Left ventricle myocardium superior (tissue), 1 donor: ENCODE measurements around the gene MED27. TPM values are rescaled to one million over a fixed set of nuclear protein-coding genes. Genes with fewer than 3 reads are reported as not detected.

Experiments
- ATAC-seq: fragments of 200-7000 bp; cut with Tn5 transposase; one replicate; pipeline ENCODE4 v1.9.1; 2020; ENCODE audit warnings: mild to moderate bottlenecking, moderate library complexity
- DNase-seq: peaks from one replicate; pipeline ENCODE4 v3.0.0-alpha.2; 2020
- intact Hi-C: fragments of 100-400 bp; cut with micrococcal nuclease; formaldehyde crosslinking; loops from one replicate; pipeline ENCODE4 v1.11.0; 2022
- total RNA-seq: library from RNA; stranded (reverse); fragmentation: NEBNext Ultra II Directional; extraction: Animal tissue kit (Norgen Biotek cat#: 25700); gene quantifications from one replicate; pipeline ENCODE4 v1.2.1, GENCODE V29; 2021
- donor health status: DM: no; HTN: yes; CAD: no; lungs with severe emphysema.

Gene MED27
- total RNA-seq, 1 donor from 2014 or later = 13.5 TPM

GRCh38 chr9:132049323-132049882 is 30.3 kb downstream of the MED27 start:
- DNase-seq (no peak), ATAC-seq (peak; percentile 61)
- intact Hi-C loops = no loop called here

GRCh38 chr9:132048201-132048600 is 31.5 kb downstream of the MED27 start:
- intact Hi-C loops = no loop called here
- DNase-seq (no peak), ATAC-seq (no peak)

- DNase-seq (no peak), ATAC-seq (no peak)
- intact Hi-C loops = no loop called here
These were observed 33.2 kb downstream of the MED27 start for GRCh38 chr9:132046456-132046855.

GRCh38 chr9:132044176-132044875 is 35.3 kb downstream of the MED27 start:
- intact Hi-C loops = no loop called here
- no peak for ATAC-seq
- no peak for DNase-seq

GRCh38 chr9:132043708-132044107 is 36.0 kb downstream of the MED27 start:
- DNase-seq (no peak), ATAC-seq (no peak)
- intact Hi-C loops = no loop called here

GRCh38 chr9:132042324-132042723 is 37.3 kb downstream of the MED27 start:
- DNase-seq (no peak), ATAC-seq (no peak)
- intact Hi-C loops = no loop called here

- no peak for ATAC-seq
- no peak for DNase-seq
- intact Hi-C loops = no loop called here
These were observed 37.9 kb downstream of the MED27 start for GRCh38 chr9:132041798-132042197.

GRCh38 chr9:132040808-132041207 is 38.9 kb downstream of the MED27 start:
- intact Hi-C loops = no loop called here
- DNase-seq = no peak
- peak; percentile 54 for ATAC-seq

- ATAC-seq = no peak
- intact Hi-C loops = no loop called here
- DNase-seq = no peak
These were observed 39.4 kb downstream of the MED27 start for GRCh38 chr9:132040246-132040645.

GRCh38 chr9:132039284-132039683 is 40.4 kb downstream of the MED27 start:
- no peak for DNase-seq
- no peak for ATAC-seq
- intact Hi-C loops = no loop called here

- DNase-seq (no peak), ATAC-seq (no peak)
- intact Hi-C loops = no loop called here
These were observed 42.2 kb downstream of the MED27 start for GRCh38 chr9:132037458-132037857.

GRCh38 chr9:132036521-132036920 is 43.1 kb downstream of the MED27 start:
- intact Hi-C loops = no loop called here
- DNase-seq (no peak), ATAC-seq (no peak)

- ATAC-seq (no peak), DNase-seq (no peak)
- intact Hi-C loops = no loop called here
These were observed 44.0 kb downstream of the MED27 start for GRCh38 chr9:132035679-132036078.

GRCh38 chr9:132032238-132032950 is 47.3 kb downstream of the MED27 start:
- DNase-seq (peak; percentile 49), ATAC-seq (peak; percentile 85)
- intact Hi-C loops = no loop called here

- intact Hi-C loops = no loop called here
- DNase-seq (no peak), ATAC-seq (no peak)
These were observed 48.0 kb downstream of the MED27 start for GRCh38 chr9:132031467-132032237.

GRCh38 chr9:132030626-132031325 is 48.9 kb downstream of the MED27 start:
- intact Hi-C loops = no loop called here
- ATAC-seq (no peak), DNase-seq (no peak)

- DNase-seq (peak; percentile 42), ATAC-seq (peak; percentile 79)
- intact Hi-C loops = no loop called here
These were observed 51.7 kb downstream of the MED27 start for GRCh38 chr9:132027752-132028663.

- DNase-seq (no peak), ATAC-seq (no peak)
- intact Hi-C loops = no loop called here
These were observed 52.6 kb downstream of the MED27 start for GRCh38 chr9:132026932-132027585.
